H1 (cell line): Measurements from ENCODE around the gene CCDC33. TPM values are rescaled to one million over a fixed set of nuclear protein-coding genes. Genes with fewer than 3 reads are reported as not detected.

Source experiments
- CTCF ChIA-PET: fragments of 300-600 bp; sonication (Branson Sonifier 250); formaldehyde crosslinking; loops from one replicate; lab custom pipeline; 2021; ENCODE audit not compliant: partially characterized antibody; lab: Charles Lee
- POLR2A ChIA-PET: fragments of 300-600 bp; sonication (Branson Sonifier 250); formaldehyde crosslinking; loops from one replicate; lab custom pipeline; 2021; ENCODE audit warnings: inconsistent platforms; ENCODE audit not compliant: partially characterized antibody; lab: Charles Lee
- DNase-seq, 2 experiments: peaks; one replicate each; pipeline versions ENCODE4 v3.0.0 to v3.0.0-alpha.2; 2010 to 2022; ENCODE audit warnings: low spot score in 2 of 2, low read depth in 1 of 2, mixed read lengths in 1 of 2
- FAIRE-seq: peaks from 2 replicates; lab custom pipeline; 2011; peaks lifted over from hg19 to GRCh38; lab: Jason Lieb, UNC
- H2AFZ ChIP-seq: 2 replicates; pipeline ENCODE4 v1.8.1; 2012; ENCODE audit warnings: low read length, inconsistent platforms
- H2AK5ac ChIP-seq: 2 replicates; pipeline ENCODE4 v1.6.1; 2013; ENCODE audit warnings: low read depth, low read length
- H2BK120ac ChIP-seq: replicated peaks from 2 replicates; pipeline ENCODE3; 2013; ENCODE audit warnings: low read depth, low read length, inconsistent platforms
- H2BK12ac ChIP-seq: 2 replicates; pipeline ENCODE4 v1.6.1; 2013; ENCODE audit warnings: low read depth, low read length
- H2BK15ac ChIP-seq: 2 replicates; pipeline ENCODE4 v1.6.1; 2013; ENCODE audit warnings: low read length
- H2BK20ac ChIP-seq: 2 replicates; pipeline ENCODE4 v1.6.1; 2013; ENCODE audit warnings: low read length
- H2BK5ac ChIP-seq: 2 replicates; pipeline ENCODE4 v1.6.1; 2013; ENCODE audit warnings: low read depth, low read length
- H3K14ac ChIP-seq: 2 replicates; pipeline ENCODE4 v1.6.1; 2013; ENCODE audit warnings: inconsistent platforms; ENCODE audit not compliant: insufficient read length
- H3K18ac ChIP-seq: 2 replicates; pipeline ENCODE4 v1.6.1; 2013; ENCODE audit warnings: low read length; ENCODE audit errors: extremely low read depth
- H3K23ac ChIP-seq: 2 replicates; pipeline ENCODE4 v1.6.1; 2013; ENCODE audit warnings: inconsistent platforms; ENCODE audit not compliant: insufficient read length
- H3K23me2 ChIP-seq: 2 replicates; pipeline ENCODE4 v1.6.1; 2013; ENCODE audit warnings: low read depth, low read length
- H3K27ac ChIP-seq: 2 replicates; pipeline ENCODE4 v1.6.1; 2011; ENCODE audit warnings: low read depth, low read length, inconsistent platforms
- H3K27me3 ChIP-seq, 4 experiments: replicated peaks in 1 of 4; 1 replicate in 1 of 4; 2 replicates in 3 of 4; pipeline versions ENCODE4 v1.6.1 to v1.8.1; 2011 to 2013; ENCODE audit warnings: low read length in 3 of 4, mild to moderate bottlenecking in 3 of 4, inconsistent platforms in 2 of 4, mixed read lengths in 2 of 4, moderate library complexity in 1 of 4; ENCODE audit not compliant: control insufficient read depth in 3 of 4, insufficient read depth in 3 of 4; ENCODE audit errors: extremely low read depth in 1 of 4
- H3K36me3 ChIP-seq, 4 experiments: 2 replicates each; pipeline versions ENCODE4 v1.6.1 to v1.8.1; 2011 to 2013; ENCODE audit warnings: mild to moderate bottlenecking in 4 of 4, low read length in 3 of 4, moderate library complexity in 2 of 4, control low read depth in 1 of 4, inconsistent platforms in 1 of 4; ENCODE audit not compliant: insufficient read depth in 4 of 4, control insufficient read depth in 2 of 4
- H3K4ac ChIP-seq: replicated peaks from 2 replicates; pipeline ENCODE3; 2013; ENCODE audit warnings: low read length, low read depth, mixed read lengths, inconsistent platforms; ENCODE audit not compliant: insufficient read length
- H3K4me1 ChIP-seq, 4 experiments: replicated peaks in 1 of 4; 1 replicate in 1 of 4; 2 replicates in 3 of 4; pipeline versions ENCODE4 v1.6.1 to v1.8.1; 2011 to 2013; ENCODE audit warnings: low read length in 3 of 4, inconsistent platforms in 2 of 4, mixed read lengths in 1 of 4; ENCODE audit not compliant: insufficient read depth in 4 of 4, control insufficient read depth in 3 of 4
- H3K4me2 ChIP-seq, 2 experiments: 2 replicates each; pipeline versions ENCODE4 v1.6.1 to v1.8.1; 2011 to 2013; ENCODE audit warnings: low read depth in 2 of 2, low read length in 2 of 2, control low read depth in 1 of 2, inconsistent platforms in 1 of 2, mild to moderate bottlenecking in 1 of 2; ENCODE audit not compliant: insufficient read depth in 1 of 2
- H3K4me3 ChIP-seq, 4 experiments: fragments of 200-600, 300-600 bp in 1 of 4; sonication (generic), shearing (Covaris generic), sonication (Bioruptor Twin) in 1 of 4; 2 replicates each; pipeline versions ENCODE4 v1.5.1 to v1.8.1; 2011 to 2016; ENCODE audit warnings: low read length in 4 of 4, low read depth in 3 of 4, control low read depth in 2 of 4, inconsistent platforms in 2 of 4, mild to moderate bottlenecking in 2 of 4, mixed read lengths in 1 of 4, moderate library complexity in 1 of 4; ENCODE audit not compliant: insufficient read depth in 2 of 4; ENCODE audit errors: extremely low read depth in 1 of 4
- H3K56ac ChIP-seq: replicated peaks from 2 replicates; pipeline ENCODE3; 2013; ENCODE audit warnings: low read depth, mild to moderate bottlenecking, mixed read lengths, low read length, inconsistent platforms; ENCODE audit not compliant: insufficient read length
- H3K79me1 ChIP-seq: 2 replicates; pipeline ENCODE4 v1.6.1; 2013; ENCODE audit warnings: low read depth, low read length, control low read depth
- H3K79me2 ChIP-seq, 2 experiments: 2 replicates each; pipeline versions ENCODE4 v1.6.1 to v1.8.1; 2012 to 2013; ENCODE audit warnings: low read length in 2 of 2, mild to moderate bottlenecking in 2 of 2, inconsistent platforms in 1 of 2; ENCODE audit not compliant: insufficient read depth in 2 of 2, control insufficient read depth in 1 of 2
- H3K9ac ChIP-seq, 4 experiments: replicated peaks in 1 of 4; 1 replicate in 1 of 4; 2 replicates in 3 of 4; pipeline versions ENCODE4 v1.6.1 to v1.8.1; 2011 to 2013; ENCODE audit warnings: low read depth in 3 of 4, low read length in 3 of 4, control low read depth in 2 of 4, mild to moderate bottlenecking in 2 of 4, moderate library complexity in 2 of 4, inconsistent platforms in 1 of 4; ENCODE audit errors: extremely low read depth in 1 of 4
- H3K9me3 ChIP-seq, 2 experiments: 2 replicates each; pipeline versions ENCODE4 v1.6.1 to v1.8.1; 2012 to 2013; ENCODE audit warnings: mild to moderate bottlenecking in 2 of 2, moderate library complexity in 2 of 2, control low read depth in 1 of 2, inconsistent platforms in 1 of 2, low read depth in 1 of 2, low read length in 1 of 2, mixed read lengths in 1 of 2; ENCODE audit not compliant: insufficient read depth in 2 of 2
- H4K20me1 ChIP-seq, 2 experiments: replicated peaks in 1 of 2; 2 replicates each; pipeline versions ENCODE3 to v1.8.1; 2011 to 2013; ENCODE audit warnings: inconsistent platforms in 2 of 2, low read length in 2 of 2, mild to moderate bottlenecking in 1 of 2; ENCODE audit not compliant: insufficient read depth in 2 of 2, control insufficient read depth in 1 of 2
- H4K5ac ChIP-seq: 2 replicates; pipeline ENCODE4 v1.6.1; 2013; ENCODE audit warnings: low read length, low read depth, mixed read lengths, inconsistent platforms; ENCODE audit not compliant: insufficient read length
- H4K8ac ChIP-seq: 2 replicates; pipeline ENCODE4 v1.8.0; 2013; ENCODE audit warnings: mild to moderate bottlenecking, moderate library complexity, low read length, inconsistent platforms; ENCODE audit not compliant: insufficient read depth; ENCODE audit errors: extremely low read depth
- H4K91ac ChIP-seq: replicated peaks from 2 replicates; pipeline ENCODE3; 2013; ENCODE audit warnings: low read length, mixed read lengths, inconsistent platforms; ENCODE audit not compliant: insufficient read length
- CEBPB ChIP-seq: IDR thresholded peaks from 2 replicates; pipeline ENCODE4 v1.6.1; 2012; ENCODE audit warnings: low read depth, low read length
- CREB1 ChIP-seq: IDR thresholded peaks from 2 replicates; pipeline ENCODE4 v1.6.1; 2012; ENCODE audit warnings: inconsistent platforms
- EZH2 ChIP-seq: fragments of 200-600 bp; sonication (generic); IDR thresholded peaks from 2 replicates; pipeline ENCODE4 v1.7.1; 2012; ENCODE audit warnings: low read depth, mild to moderate bottlenecking, moderate library complexity, low read length, inconsistent platforms; ENCODE audit not compliant: severe bottlenecking
- POLR2A ChIP-seq, 2 experiments: IDR thresholded peaks; 1 replicate in 1 of 2; 2 replicates in 1 of 2; pipeline ENCODE4 v1.6.1; 2011; ENCODE audit warnings: low read depth in 2 of 2, low read length in 2 of 2, mild to moderate bottlenecking in 2 of 2; ENCODE audit errors: control extremely low read depth in 1 of 2
- RNF2 ChIP-seq: fragments of 200-900, 300-1000 bp; sonication (generic); IDR thresholded peaks from 2 replicates; pipeline ENCODE4 v1.7.1; 2016; ENCODE audit warnings: borderline replicate concordance, low read depth, mild to moderate bottlenecking, antibody characterized with exemption, low read length; ENCODE audit not compliant: poor library complexity, severe bottlenecking; ENCODE audit errors: missing control alignments
- SIRT6 ChIP-seq: IDR thresholded peaks from one replicate; pipeline ENCODE4 v1.7.1; 2012; ENCODE audit warnings: low read length, inconsistent platforms
- TAF1 ChIP-seq: IDR thresholded peaks from 2 replicates; pipeline ENCODE4 v1.6.1; 2011; ENCODE audit warnings: mild to moderate bottlenecking, low read depth, low read length
- TCF12 ChIP-seq: IDR thresholded peaks from 2 replicates; pipeline ENCODE4 v1.6.1; 2011; ENCODE audit warnings: low read depth, mild to moderate bottlenecking, low read length
- TEAD4 ChIP-seq: IDR thresholded peaks from 2 replicates; pipeline ENCODE4 v1.6.1; 2012; ENCODE audit warnings: low read depth, low read length, inconsistent platforms, mixed read lengths
- YY1 ChIP-seq: IDR thresholded peaks from 2 replicates; pipeline ENCODE4 v1.6.1; 2011; ENCODE audit warnings: low read depth, mild to moderate bottlenecking, low read length
- WGBS, 2 experiments: shearing (Covaris generic) in 1 of 2; methylation state at CpG; one replicate each; pipeline versions ENCODE4 v1.1.6 to v1.1.7; 2013 to 2015; ENCODE audit warnings: low lambda C conversion rate in 2 of 2, mixed read lengths in 2 of 2, inconsistent platforms in 1 of 2, low coverage in 1 of 2, missing lambda C conversion rate in 1 of 2; ENCODE audit not compliant: insufficient replicate concordance in 2 of 2, insufficient coverage in 1 of 2, insufficient read length in 1 of 2; ENCODE audit errors: extremely low coverage in 1 of 2, missing lambda C conversion rate in 1 of 2; 5-methylcytosine and 5-hydroxymethylcytosine counted together
- polyA plus RNA-seq, 7 experiments: library from polyadenylated mRNA; depleted of rRNA in 3 of 7; stranded (reverse) in 5 of 7; unstranded in 2 of 7; fragments of >200 nt in 5 of 7; fragments of 200-250 nt in 2 of 7; gene quantifications; 1 replicate in 5 of 7; 2 replicates in 1 of 7; 4 replicates in 1 of 7; pipeline versions ENCODE4 v1.2.1 to v1.2.3, GENCODE V29; 2011 to 2013; ENCODE audit warnings: missing spikeins in 2 of 7, mixed read lengths in 2 of 7
- total RNA-seq: library from RNA; stranded (reverse); fragmentation: NEBNext Ultra II Directional; extraction: Animal tissue kit (Norgen Biotek cat#: 25700); gene quantifications from 2 replicates; pipeline ENCODE4 v1.2.1, GENCODE V29; 2021

The CCDC33 gene
- total and polyA plus RNA-seq, 2 of the 8 experiments (the other 6 are each of a cell fraction or from before 2014, with no cell fraction given), result 2.0 to 2.7 TPM

DNA sequence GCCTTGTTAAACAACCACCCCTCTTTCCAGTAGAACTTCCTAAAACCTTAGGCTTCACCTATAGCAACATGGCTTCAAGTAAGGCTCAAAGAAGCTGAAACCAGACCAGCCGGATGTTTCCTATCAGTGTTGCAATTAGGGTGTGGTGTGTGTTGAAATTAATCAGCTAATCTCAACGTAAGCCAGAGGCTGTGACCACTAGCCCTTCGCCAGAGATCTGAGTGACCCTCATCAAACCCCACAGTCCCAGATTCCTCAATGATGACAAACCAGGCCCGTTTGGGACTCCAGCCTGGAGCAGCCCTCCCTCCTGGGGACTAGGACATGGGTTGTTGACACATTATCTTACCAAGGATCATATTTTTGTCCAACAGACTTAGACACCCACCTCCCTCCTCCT lies 104.0 kb downstream of the CCDC33 start:
- DNase-seq (no peak), FAIRE-seq (no peak)
- H3K4me3 ChIP-seq, result no peak overlapping the region
- no peaks in the 10 kb centered on the region for H3K79me1 ChIP-seq
- no peak overlapping the region for H4K5ac ChIP-seq
- WGBS, 2 experiments, result 97% methylated on average over 4 of the region's 4 CpGs; no CpG with 5 or more reads in 1 of the 2 experiments
- H3K56ac ChIP-seq, result no peak overlapping the region
- H2BK120ac ChIP-seq, result no peak overlapping the region
- CTCF ChIA-PET, result interaction anchor here (1.3 to 2.4 kb wide), 4 partner anchors 10 to 346 kb away, joined by 3 to 10 read pairs (median 6); partner anchors contain the start of gene PML
- TF ChIP-seq CREB1 (no peak), CEBPB (no peak), TCF12 (no peak), TEAD4 (no peak), YY1 (no peak), SIRT6 (no peak), POLR2A (IDR thresholded peaks at IDR 0.05; ENCODE audit: control extremely low read depth in 1 of 2, low read depth in 2 of 2, low read length in 2 of 2) (no peak), TAF1 (no peak), EZH2 (no peak), RNF2 (no peak)
- no peak overlapping the region for H2BK12ac ChIP-seq
- POLR2A ChIA-PET, result interaction anchor here (1.7 kb wide), 1 partner anchor 12 kb away, joined by 4 read pairs; no protein-coding TSS in a partner anchor
- no peaks in the 10 kb centered on the region for H3K79me2 ChIP-seq
- no peak overlapping the region for H3K27ac ChIP-seq
- H2AK5ac ChIP-seq, result no peak overlapping the region
- no peaks in the 10 kb centered on the region for H3K27me3 ChIP-seq
- no peak overlapping the region for H3K4me2 ChIP-seq
- H4K8ac ChIP-seq, result no peak overlapping the region
- H2BK5ac ChIP-seq, result no peak overlapping the region
- no peak overlapping the region for H3K23ac ChIP-seq
- H3K36me3 ChIP-seq, result no peaks in the 10 kb centered on the region; a peak in 1 of 8 replicates
- H4K20me1 ChIP-seq, result no peaks in the 10 kb centered on the region
- no peak overlapping the region for H2BK20ac ChIP-seq
- H3K14ac ChIP-seq, result no peak overlapping the region
- H3K9ac ChIP-seq, result no peak overlapping the region
- H4K91ac ChIP-seq, result no peak overlapping the region
- no peaks in the 10 kb centered on the region; a peak in 1 of 7 replicates for H3K4me1 ChIP-seq
- no peak overlapping the region for H2BK15ac ChIP-seq
- no peaks in the 10 kb centered on the region for H3K23me2 ChIP-seq
- no peak overlapping the region for H3K18ac ChIP-seq
- H3K9me3 ChIP-seq, result no peaks in the 10 kb centered on the region
- H3K4ac ChIP-seq, result no peak overlapping the region
- H2AFZ ChIP-seq, result no peak overlapping the region
